Ammon's horn (tissue), 1 donor: ENCODE measurements around the gene C4B.
"Not testable (repeated sequence)": the region's sequence is repeated elsewhere in the genome, so short reads cannot be mapped to it uniquely, and the experiment has no call there.

ENCODE experiments used
- DNase-seq: peaks from one replicate; pipeline ENCODE4 v3.0.0-alpha.2; 2016; ENCODE audit warnings: low spot score

Gene C4B

GRCh38 chr6:31980998-31981397 lies 33.6 kb upstream of the C4B start:
- DNase-seq, result not testable (repeated sequence)

- DNase-seq, result not testable (repeated sequence)
Observed at GRCh38 chr6:31981744-31982143, 32.9 kb upstream of the C4B start, which contains the start of gene C4A. Gene C4A, plus strand, starts transcription at chr6:31982057. Its CDS starts 51 bp downstream, at chr6:31982108.

GRCh38 chr6:31989363-31989762 lies 25.2 kb upstream of the C4B start:
- DNase-seq, result not testable (repeated sequence)

GRCh38 chr6:31994421-31994820 lies 20.2 kb upstream of the C4B start:
- not testable (repeated sequence) for DNase-seq

- not testable (repeated sequence) for DNase-seq
Observed at GRCh38 chr6:31996385-31996784, 18.2 kb upstream of the C4B start.

- not testable (repeated sequence) for DNase-seq
Observed at GRCh38 chr6:32002546-32003268, 11.9 kb upstream of the C4B start.

GRCh38 chr6:32003301-32003700 lies 11.3 kb upstream of the C4B start:
- DNase-seq, result not testable (repeated sequence)

- DNase-seq, result not testable (repeated sequence)
Observed at GRCh38 chr6:32004393-32004792, 10.2 kb upstream of the C4B start.

- not testable (repeated sequence) for DNase-seq
Observed at GRCh38 chr6:32004864-32005537, 9.6 kb upstream of the C4B start.

- DNase-seq, result not testable (repeated sequence)
Observed at GRCh38 chr6:32005538-32005880, 9.1 kb upstream of the C4B start.

GRCh38 chr6:32005991-32006529 lies 8.5 kb upstream of the C4B start:
- not testable (repeated sequence) for DNase-seq

GRCh38 chr6:32007086-32007485 lies 7.5 kb upstream of the C4B start:
- DNase-seq, result not testable (repeated sequence)

- DNase-seq, result not testable (repeated sequence)
Observed at GRCh38 chr6:32008037-32008436, 6.6 kb upstream of the C4B start.

- not testable (repeated sequence) for DNase-seq
Observed at GRCh38 chr6:32008616-32009015, 6.0 kb upstream of the C4B start.

GRCh38 chr6:32009537-32009936 lies 5.1 kb upstream of the C4B start:
- DNase-seq, result not testable (repeated sequence)

GRCh38 chr6:32010856-32011530 lies 3.6 kb upstream of the C4B start:
- DNase-seq, result not testable (repeated sequence)

- not testable (repeated sequence) for DNase-seq
Observed at GRCh38 chr6:32012941-32013617, 1.5 kb upstream of the C4B start.

GRCh38 chr6:32013738-32014137 lies 857 bp upstream of the C4B start:
- DNase-seq, result not testable (repeated sequence)

GRCh38 chr6:32022100-32022499 lies 7.5 kb downstream of the C4B start:
- not testable (repeated sequence) for DNase-seq

- DNase-seq, result not testable (repeated sequence)
Observed at GRCh38 chr6:32028631-32029030, 14.0 kb downstream of the C4B start.

- not testable (repeated sequence) for DNase-seq
Observed at GRCh38 chr6:32029553-32029952, 15.0 kb downstream of the C4B start.
